Keratinocyte (primary cell): ENCODE measurements around the gene PCBD1. TPM values are rescaled to one million over a fixed set of nuclear protein-coding genes. Genes with fewer than 3 reads are reported as not detected.

ENCODE experiments used
- DNase-seq: peaks from one replicate; pipeline ENCODE4 v3.0.0-alpha.2; 2011; ENCODE audit warnings: low read depth, missing footprints, low spot score
- FAIRE-seq: peaks from 2 replicates; lab custom pipeline; 2011; peaks lifted over from hg19 to GRCh38; lab: Jason Lieb, UNC
- H2AFZ ChIP-seq: 2 replicates; pipeline ENCODE4 v1.6.0; 2012; ENCODE audit warnings: low read length, control low read depth, inconsistent platforms; ENCODE audit not compliant: control insufficient read depth
- H3K27ac ChIP-seq: 2 replicates; pipeline ENCODE4 v1.5.1; 2011; ENCODE audit warnings: low read length; ENCODE audit not compliant: control insufficient read depth, insufficient read depth
- H3K27me3 ChIP-seq: 3 replicates; pipeline ENCODE4 v1.6.0; 2011; ENCODE audit warnings: low read length; ENCODE audit not compliant: control insufficient read depth, insufficient read depth; ENCODE audit errors: extremely low read depth
- H3K36me3 ChIP-seq, 2 experiments: 2 replicates in 1 of 2; 3 replicates in 1 of 2; pipeline ENCODE4 v1.5.1; 2011; ENCODE audit warnings: low read length in 2 of 2, mild to moderate bottlenecking in 1 of 2; ENCODE audit not compliant: control insufficient read depth in 2 of 2, insufficient read depth in 2 of 2; ENCODE audit errors: extremely low read depth in 1 of 2
- H3K4me1 ChIP-seq: 3 replicates; pipeline ENCODE4 v1.5.1; 2011; ENCODE audit warnings: low read length; ENCODE audit not compliant: control insufficient read depth, insufficient read depth; ENCODE audit errors: extremely low read depth
- H3K4me2 ChIP-seq: 3 replicates; pipeline ENCODE4 v1.6.0; 2011; ENCODE audit warnings: low read depth, low read length; ENCODE audit not compliant: control insufficient read depth, insufficient read depth; ENCODE audit errors: extremely low read depth
- H3K4me3 ChIP-seq, 3 experiments: fragments of 200-600 bp in 1 of 3; sonication (generic) in 1 of 3; 2 replicates in 2 of 3; 3 replicates in 1 of 3; pipeline ENCODE4 v1.5.1; 2011 to 2016; ENCODE audit warnings: low read length in 3 of 3, mild to moderate bottlenecking in 3 of 3, control low read depth in 2 of 3, inconsistent platforms in 1 of 3, low read depth in 1 of 3, mixed read lengths in 1 of 3, mixed run types in 1 of 3, moderate library complexity in 1 of 3; ENCODE audit not compliant: control insufficient read depth in 2 of 3, insufficient read depth in 2 of 3; ENCODE audit errors: extremely low read depth in 1 of 3
- H3K79me2 ChIP-seq: 2 replicates; pipeline ENCODE4 v1.6.0; 2012; ENCODE audit warnings: low read length; ENCODE audit not compliant: control insufficient read depth, insufficient read depth
- H3K9ac ChIP-seq: 3 replicates; pipeline ENCODE4 v1.6.0; 2011; ENCODE audit warnings: low read length; ENCODE audit not compliant: control insufficient read depth, insufficient read depth; ENCODE audit errors: extremely low read depth
- H3K9me1 ChIP-seq: 3 replicates; pipeline ENCODE4 v1.6.0; 2011; ENCODE audit warnings: low read length; ENCODE audit not compliant: control insufficient read depth, insufficient read depth; ENCODE audit errors: extremely low read depth
- H3K9me3 ChIP-seq: 2 replicates; pipeline ENCODE4 v1.5.1; 2012; ENCODE audit warnings: low read depth, low read length; ENCODE audit not compliant: control insufficient read depth
- H4K20me1 ChIP-seq: 3 replicates; pipeline ENCODE4 v1.6.0; 2011; ENCODE audit warnings: low read length; ENCODE audit not compliant: control insufficient read depth, insufficient read depth; ENCODE audit errors: extremely low read depth
- CTCF ChIP-seq, 3 experiments: IDR thresholded peaks in 1 of 3; conservative IDR thresholded peaks in 1 of 3; optimal IDR thresholded peaks in 1 of 3; 2 replicates in 2 of 3; 3 replicates in 1 of 3; pipeline versions ENCODE3 to v1.5.1; 2011; ENCODE audit warnings: low read length in 3 of 3, mild to moderate bottlenecking in 3 of 3, moderate library complexity in 2 of 3, control low read depth in 1 of 3, inconsistent platforms in 1 of 3; ENCODE audit not compliant: insufficient read depth in 2 of 3; ENCODE audit errors: extremely low read depth in 1 of 3
- EZH2 ChIP-seq: IDR thresholded peaks from one replicate; pipeline ENCODE4 v1.6.1; 2012; ENCODE audit warnings: inconsistent platforms, mild to moderate bottlenecking, low read length, moderate library complexity
- dilution Hi-C: fragments of 300-500 bp; cut with MboI; formaldehyde crosslinking; loops from one replicate; pipeline ENCODE4 v1.7.0; 2020; ENCODE audit warnings: low sequenced_read_pairs; ENCODE audit not compliant: extremely low pct_ligation_motif_present
- polyA plus RNA-seq, 5 experiments: library from polyadenylated mRNA; depleted of rRNA in 3 of 5; stranded (reverse) in 3 of 5; stranded (forward) in 1 of 5; unstranded in 1 of 5; fragments of >200 nt; gene quantifications; 1 replicate in 1 of 5; 2 replicates in 3 of 5; 3 replicates in 1 of 5; pipeline versions ENCODE4 v1.2.1 to v1.2.3, GENCODE V29; 2011 to 2012; ENCODE audit warnings: missing spikeins in 2 of 5, low read depth in 1 of 5, low replicate concordance in 1 of 5

Gene PCBD1
- polyA plus RNA-seq, 1 donor (not counting 4 experiments of a cell fraction or from before 2014, with no cell fraction given), result 41.5 TPM

- H3K4me3 ChIP-seq, result no peak overlapping the region
- no peaks in the 10 kb centered on the region for H3K9me3 ChIP-seq
- no peak overlapping the region for H3K27ac ChIP-seq
- DNase-seq (no peak), FAIRE-seq (no peak)
- no peaks in the 10 kb centered on the region for H3K36me3 ChIP-seq
- no peak overlapping the region for H3K9ac ChIP-seq
- H3K9me1 ChIP-seq, result no peaks in the 10 kb centered on the region
- peaks cover 22% of the 10 kb centered on the region for H3K27me3 ChIP-seq
- no peaks in the 10 kb centered on the region for H3K79me2 ChIP-seq
- TF ChIP-seq EZH2, result no peak
- H3K4me1 ChIP-seq, result peaks cover 12% of the 10 kb centered on the region
- H4K20me1 ChIP-seq, result peaks cover 11% of the 10 kb centered on the region
- no peak overlapping the region for H3K4me2 ChIP-seq
- dilution Hi-C loops, result no loop called here
- H2AFZ ChIP-seq, result no peak overlapping the region
Measured at GRCh38 chr10:70927189-70927943, 39.0 kb upstream of the PCBD1 start.

DNA sequence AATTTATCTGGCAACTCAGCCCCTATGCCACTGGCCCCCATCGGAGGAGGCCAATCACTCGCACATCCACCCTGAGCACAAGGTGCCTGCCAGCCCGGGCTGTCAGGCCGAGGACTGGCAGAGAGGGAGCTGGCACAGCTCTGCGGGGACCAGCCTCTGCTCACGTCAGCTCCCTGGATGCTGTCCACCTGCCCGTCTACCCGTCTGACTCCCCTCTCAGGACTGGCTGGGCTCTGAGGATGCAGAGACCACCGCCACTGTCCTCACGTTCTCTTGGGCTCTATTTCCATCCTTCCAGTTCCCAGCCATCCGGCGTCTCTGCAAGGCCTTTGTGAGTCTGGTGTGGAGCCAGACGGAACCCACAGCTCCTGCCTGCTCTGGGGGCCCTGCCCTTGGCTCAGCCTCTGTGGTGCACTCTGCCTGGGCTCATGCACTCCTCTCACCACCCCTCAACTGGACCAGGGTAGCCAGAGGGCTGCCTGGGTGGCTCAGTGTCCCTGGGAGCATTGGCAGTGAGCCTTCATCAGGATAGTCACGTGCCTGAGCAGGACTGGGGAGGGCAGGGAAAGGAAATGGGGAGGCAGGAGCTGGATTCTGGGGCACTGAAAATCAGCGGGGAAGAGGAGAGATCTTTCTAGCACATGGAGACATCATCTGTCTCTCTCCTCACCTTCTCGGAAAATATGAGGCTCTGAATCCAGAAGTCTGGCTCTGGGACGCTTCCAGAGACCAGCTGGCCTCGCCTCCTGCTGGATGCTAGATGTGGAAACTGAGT is 38.0 kb upstream of the PCBD1 start:
- Histone ChIP-seq H3K9me3 (no peaks in the 10 kb centered on the region), H3K27ac (no peak overlapping the region), H3K79me2 (no peaks in the 10 kb centered on the region), H2AFZ (no peak overlapping the region), H3K27me3 (peaks cover 18% of the 10 kb centered on the region), H3K4me1 (peaks cover 11% of the 10 kb centered on the region), H4K20me1 (peaks cover 9% of the 10 kb centered on the region), H3K4me3 (no peak overlapping the region), H3K4me2 (no peak overlapping the region), H3K9ac (no peak overlapping the region), H3K9me1 (no peaks in the 10 kb centered on the region), H3K36me3 (no peaks in the 10 kb centered on the region)
- TF ChIP-seq CTCF (optimal IDR thresholded peaks at IDR 0.05 in 1 of 3, IDR thresholded peaks at IDR 0.05 in 1 of 3, conservative IDR thresholded peaks at IDR 0.05 in 1 of 3; ENCODE audit: extremely low read depth in 1 of 3, insufficient read depth in 2 of 3, low read length in 3 of 3) (no peak), EZH2 (no peak)
- no peak for DNase-seq
- dilution Hi-C loops, result no loop called here
- no peak for FAIRE-seq
